WERI-Rb-1 (cell line): ENCODE data around the gene E2F8.

Source experiments
- DNase-seq: peaks from one replicate; pipeline ENCODE4 v3.0.0-alpha.2; 2020
- H3K27ac ChIP-seq: fragments of 250-450 bp; sonication (Bioruptor Pico); 2 replicates; pipeline ENCODE4 v1.5.1; 2020; ENCODE audit warnings: mild to moderate bottlenecking, moderate library complexity
- H3K27me3 ChIP-seq: fragments of 250-450 bp; sonication (Bioruptor Pico); 2 replicates; pipeline ENCODE4 v1.5.1; 2021; ENCODE audit warnings: mild to moderate bottlenecking, low read depth, moderate library complexity; ENCODE audit not compliant: insufficient read depth, severe bottlenecking
- H3K36me3 ChIP-seq: fragments of 250-450 bp; sonication (Bioruptor Pico); 2 replicates; pipeline ENCODE4 v1.5.1; 2020; ENCODE audit warnings: mild to moderate bottlenecking, moderate library complexity
- H3K4me3 ChIP-seq: 2 replicates; pipeline ENCODE4 v1.5.1; 2011; ENCODE audit warnings: low read depth, mild to moderate bottlenecking, control low read depth, low read length
- H3K9me3 ChIP-seq: fragments of 250-450 bp; sonication (Bioruptor Pico); 2 replicates; pipeline ENCODE4 v1.5.1; 2021; ENCODE audit warnings: mild to moderate bottlenecking, moderate library complexity; ENCODE audit not compliant: severe bottlenecking
- TF ChIP-seq, protein P1 (sequence below): IDR thresholded peaks from 2 replicates; pipeline ENCODE4 v1.5.1; 2011; ENCODE audit warnings: low read depth, mild to moderate bottlenecking, control low read depth, inconsistent platforms, low read length

E2F8 gene, protein sequence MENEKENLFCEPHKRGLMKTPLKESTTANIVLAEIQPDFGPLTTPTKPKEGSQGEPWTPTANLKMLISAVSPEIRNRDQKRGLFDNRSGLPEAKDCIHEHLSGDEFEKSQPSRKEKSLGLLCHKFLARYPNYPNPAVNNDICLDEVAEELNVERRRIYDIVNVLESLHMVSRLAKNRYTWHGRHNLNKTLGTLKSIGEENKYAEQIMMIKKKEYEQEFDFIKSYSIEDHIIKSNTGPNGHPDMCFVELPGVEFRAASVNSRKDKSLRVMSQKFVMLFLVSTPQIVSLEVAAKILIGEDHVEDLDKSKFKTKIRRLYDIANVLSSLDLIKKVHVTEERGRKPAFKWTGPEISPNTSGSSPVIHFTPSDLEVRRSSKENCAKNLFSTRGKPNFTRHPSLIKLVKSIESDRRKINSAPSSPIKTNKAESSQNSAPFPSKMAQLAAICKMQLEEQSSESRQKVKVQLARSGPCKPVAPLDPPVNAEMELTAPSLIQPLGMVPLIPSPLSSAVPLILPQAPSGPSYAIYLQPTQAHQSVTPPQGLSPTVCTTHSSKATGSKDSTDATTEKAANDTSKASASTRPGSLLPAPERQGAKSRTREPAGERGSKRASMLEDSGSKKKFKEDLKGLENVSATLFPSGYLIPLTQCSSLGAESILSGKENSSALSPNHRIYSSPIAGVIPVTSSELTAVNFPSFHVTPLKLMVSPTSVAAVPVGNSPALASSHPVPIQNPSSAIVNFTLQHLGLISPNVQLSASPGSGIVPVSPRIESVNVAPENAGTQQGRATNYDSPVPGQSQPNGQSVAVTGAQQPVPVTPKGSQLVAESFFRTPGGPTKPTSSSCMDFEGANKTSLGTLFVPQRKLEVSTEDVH

DNA sequence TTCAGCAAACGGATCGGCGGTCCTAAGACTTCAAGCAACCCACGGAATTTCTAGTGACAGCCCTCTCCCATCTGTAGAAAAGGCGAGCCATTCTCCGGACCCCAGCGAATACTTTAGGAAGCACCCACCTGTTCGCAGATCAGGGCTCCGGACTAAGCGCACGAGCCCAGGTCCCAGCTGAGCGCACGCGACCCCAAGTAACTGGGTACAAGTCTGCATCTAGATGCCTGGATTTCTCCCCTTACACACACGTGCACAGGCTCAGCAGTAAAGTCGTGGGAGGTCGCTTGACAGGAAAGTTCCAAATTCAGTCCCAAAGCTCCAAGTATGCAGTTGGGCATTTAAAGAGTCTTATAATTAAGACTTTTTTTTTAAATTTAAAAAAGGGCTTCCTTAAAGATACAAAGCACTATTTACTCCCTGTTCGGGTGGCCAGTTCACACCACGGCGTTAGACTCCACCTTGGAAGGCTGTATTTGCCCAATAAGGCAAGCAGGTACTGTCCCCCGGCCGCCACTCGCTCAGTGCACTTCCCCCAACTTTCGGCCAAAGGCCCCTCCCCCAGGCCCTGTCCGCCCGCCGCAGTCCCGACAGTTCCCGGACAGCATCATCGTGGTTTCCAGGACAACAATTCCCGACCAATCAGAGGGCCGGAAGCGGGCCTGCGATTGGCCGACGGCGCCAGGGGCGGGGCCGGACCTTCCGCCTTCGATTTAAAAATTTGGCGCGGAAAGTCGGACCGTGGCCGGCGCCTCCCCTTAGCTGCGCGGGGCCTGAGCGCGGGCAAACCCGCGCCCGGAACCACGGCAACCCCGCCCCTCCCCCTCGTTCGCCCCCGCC is at the start of gene E2F8:
Gene E2F8, minus strand, starts transcription at position 526 of the 840 bp plus-strand sequence. CDS start 824 bp downstream, outside the sequence.
- Histone ChIP-seq H3K36me3 (peaks cover 15% of the 10 kb centered on the region), H3K27me3 (no peaks in the 10 kb centered on the region), H3K9me3 (no peaks in the 10 kb centered on the region), H3K27ac (peak within 1 kb of the TSS; percentile 91), H3K4me3 (peak within 1 kb of the TSS; percentile 71)
- DNase-seq: peak; percentile 96
- TF ChIP-seq, protein P1, sequence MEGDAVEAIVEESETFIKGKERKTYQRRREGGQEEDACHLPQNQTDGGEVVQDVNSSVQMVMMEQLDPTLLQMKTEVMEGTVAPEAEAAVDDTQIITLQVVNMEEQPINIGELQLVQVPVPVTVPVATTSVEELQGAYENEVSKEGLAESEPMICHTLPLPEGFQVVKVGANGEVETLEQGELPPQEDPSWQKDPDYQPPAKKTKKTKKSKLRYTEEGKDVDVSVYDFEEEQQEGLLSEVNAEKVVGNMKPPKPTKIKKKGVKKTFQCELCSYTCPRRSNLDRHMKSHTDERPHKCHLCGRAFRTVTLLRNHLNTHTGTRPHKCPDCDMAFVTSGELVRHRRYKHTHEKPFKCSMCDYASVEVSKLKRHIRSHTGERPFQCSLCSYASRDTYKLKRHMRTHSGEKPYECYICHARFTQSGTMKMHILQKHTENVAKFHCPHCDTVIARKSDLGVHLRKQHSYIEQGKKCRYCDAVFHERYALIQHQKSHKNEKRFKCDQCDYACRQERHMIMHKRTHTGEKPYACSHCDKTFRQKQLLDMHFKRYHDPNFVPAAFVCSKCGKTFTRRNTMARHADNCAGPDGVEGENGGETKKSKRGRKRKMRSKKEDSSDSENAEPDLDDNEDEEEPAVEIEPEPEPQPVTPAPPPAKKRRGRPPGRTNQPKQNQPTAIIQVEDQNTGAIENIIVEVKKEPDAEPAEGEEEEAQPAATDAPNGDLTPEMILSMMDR: no peak

DNA sequence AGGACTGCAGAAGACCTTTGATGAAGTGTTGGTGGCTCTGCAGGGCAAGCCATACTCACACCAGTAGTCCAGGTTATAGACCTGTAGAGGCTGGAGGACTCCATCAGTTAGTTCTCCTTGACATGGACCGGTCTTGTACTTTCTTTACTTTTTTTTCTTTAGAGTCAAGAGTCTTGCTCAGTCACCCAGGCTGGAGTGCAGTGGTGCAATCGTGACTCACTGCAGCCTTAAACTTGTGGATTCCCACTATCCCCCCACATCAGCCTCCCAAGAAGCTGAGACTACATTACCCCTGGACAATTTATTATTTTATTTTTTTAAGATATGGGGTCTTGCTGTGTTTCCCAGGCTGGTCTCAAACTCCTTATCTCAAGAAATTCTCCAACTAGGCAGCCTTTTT is 49.6 kb upstream of the E2F8 start:
- H3K27me3 ChIP-seq: peaks cover 22% of the 10 kb centered on the region
- H3K27ac ChIP-seq: no peak overlapping the region
- no peaks in the 10 kb centered on the region for H3K9me3 ChIP-seq
- TF ChIP-seq, protein P1: no peak
- DNase-seq: no peak
- H3K36me3 ChIP-seq: no peaks in the 10 kb centered on the region
- H3K4me3 ChIP-seq: no peak overlapping the region

DNA sequence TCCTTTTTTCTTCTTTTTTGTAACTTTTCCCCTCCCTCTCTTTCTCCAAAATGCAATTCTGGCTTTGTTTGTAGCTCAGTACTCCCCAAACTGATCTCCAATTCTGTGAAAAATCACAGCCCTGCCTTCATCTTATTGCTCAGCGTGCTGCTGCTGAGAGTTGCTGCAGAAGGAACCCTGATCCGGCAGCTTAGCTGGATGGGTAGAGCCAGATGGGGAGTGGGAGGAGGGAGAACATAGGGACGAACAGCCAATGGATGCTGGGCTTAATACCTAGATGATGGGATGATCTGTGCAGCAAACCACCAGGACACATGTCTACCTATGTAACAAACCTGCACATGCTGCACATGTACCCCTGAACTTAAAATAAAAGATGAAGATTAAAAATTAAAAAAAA is 47.5 kb upstream of the E2F8 start:
- Histone ChIP-seq H3K4me3 (no peak overlapping the region), H3K27me3 (peaks cover 29% of the 10 kb centered on the region), H3K36me3 (no peaks in the 10 kb centered on the region), H3K9me3 (no peaks in the 10 kb centered on the region), H3K27ac (no peak overlapping the region)
- peak; percentile 55 for DNase-seq
- TF ChIP-seq, protein P1: no peak

DNA sequence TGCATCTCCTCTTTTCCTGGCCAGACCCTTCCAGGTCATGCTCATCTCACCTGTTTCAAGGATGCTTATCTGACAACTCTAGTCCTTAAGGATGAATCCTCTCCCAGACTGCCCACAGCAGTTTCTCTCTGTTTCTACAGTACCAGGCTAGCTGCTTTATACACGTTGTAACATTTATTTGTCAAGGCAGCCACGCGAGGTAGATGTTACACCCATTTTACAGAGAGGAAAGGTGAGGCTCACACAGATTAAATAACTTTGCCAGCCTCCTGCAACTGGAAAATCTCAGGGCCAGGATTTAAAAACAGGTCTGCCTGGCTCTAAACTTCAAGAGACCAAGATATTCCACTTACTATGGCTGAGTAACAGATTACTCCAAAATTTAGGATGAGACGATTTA is 45.7 kb upstream of the E2F8 start:
- H3K27ac ChIP-seq: no peak overlapping the region
- TF ChIP-seq, protein P1: no peak

DNA sequence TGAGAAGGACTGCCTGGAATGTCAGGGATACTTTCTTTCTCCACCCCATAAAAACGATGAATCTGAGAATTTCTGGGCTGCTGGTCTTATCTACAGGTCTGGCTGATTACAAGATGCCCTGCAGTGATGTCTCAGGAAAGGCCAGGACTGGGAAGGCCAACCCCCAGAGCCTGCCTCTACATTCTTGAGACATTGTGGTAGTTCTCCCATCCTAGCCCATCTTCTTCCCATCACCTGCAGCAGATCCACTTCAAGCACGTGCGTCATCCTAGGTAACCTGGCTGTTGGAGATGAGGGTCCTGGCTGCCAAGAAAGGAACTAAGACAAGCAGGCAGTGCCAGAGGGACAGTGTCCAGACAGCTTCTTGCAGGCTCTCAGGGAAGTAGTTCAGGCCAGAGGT is 44.1 kb upstream of the E2F8 start:
- no peak overlapping the region for H3K27ac ChIP-seq
- H3K9me3 ChIP-seq: no peaks in the 10 kb centered on the region
- H3K4me3 ChIP-seq: no peak overlapping the region
- no peak for DNase-seq
- H3K27me3 ChIP-seq: peaks cover 39% of the 10 kb centered on the region
- TF ChIP-seq, protein P1: no peak
- H3K36me3 ChIP-seq: no peaks in the 10 kb centered on the region

More for the DNA sequence above, 45.7 kb upstream of the E2F8 start:
- Histone ChIP-seq H3K36me3 (no peaks in the 10 kb centered on the region), H3K27me3 (peaks cover 35% of the 10 kb centered on the region), H3K9me3 (no peaks in the 10 kb centered on the region), H3K4me3 (no peak overlapping the region)
- no peak for DNase-seq
